ENCODE measurements around the gene BLOC1S1.

DNA sequence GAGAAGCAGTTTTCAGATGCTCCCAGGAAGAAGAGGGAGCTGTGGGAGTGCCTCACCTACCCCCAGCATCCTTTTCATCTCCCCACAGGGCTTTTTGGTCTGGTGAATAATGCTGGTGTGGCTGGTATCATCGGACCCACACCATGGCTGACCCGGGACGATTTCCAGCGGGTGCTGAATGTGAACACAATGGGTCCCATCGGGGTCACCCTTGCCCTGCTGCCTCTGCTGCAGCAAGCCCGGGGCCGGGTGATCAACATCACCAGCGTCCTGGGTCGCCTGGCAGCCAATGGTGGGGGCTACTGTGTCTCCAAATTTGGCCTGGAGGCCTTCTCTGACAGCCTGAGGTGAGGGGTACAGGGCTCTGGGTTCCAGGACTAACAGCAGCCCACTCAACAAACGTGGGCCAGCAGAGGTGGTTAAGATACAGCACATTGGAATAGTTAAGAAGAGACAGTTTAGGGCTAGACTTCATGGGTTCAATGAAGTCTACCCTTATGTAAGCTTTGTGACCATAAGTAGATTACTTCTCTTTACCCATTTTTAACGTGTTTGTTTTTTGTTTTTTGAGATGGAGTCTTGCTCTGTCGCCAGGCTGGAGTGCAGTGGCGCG, 5.9 kb downstream of the BLOC1S1 start:
- TF ChIP-seq, protein P1, sequence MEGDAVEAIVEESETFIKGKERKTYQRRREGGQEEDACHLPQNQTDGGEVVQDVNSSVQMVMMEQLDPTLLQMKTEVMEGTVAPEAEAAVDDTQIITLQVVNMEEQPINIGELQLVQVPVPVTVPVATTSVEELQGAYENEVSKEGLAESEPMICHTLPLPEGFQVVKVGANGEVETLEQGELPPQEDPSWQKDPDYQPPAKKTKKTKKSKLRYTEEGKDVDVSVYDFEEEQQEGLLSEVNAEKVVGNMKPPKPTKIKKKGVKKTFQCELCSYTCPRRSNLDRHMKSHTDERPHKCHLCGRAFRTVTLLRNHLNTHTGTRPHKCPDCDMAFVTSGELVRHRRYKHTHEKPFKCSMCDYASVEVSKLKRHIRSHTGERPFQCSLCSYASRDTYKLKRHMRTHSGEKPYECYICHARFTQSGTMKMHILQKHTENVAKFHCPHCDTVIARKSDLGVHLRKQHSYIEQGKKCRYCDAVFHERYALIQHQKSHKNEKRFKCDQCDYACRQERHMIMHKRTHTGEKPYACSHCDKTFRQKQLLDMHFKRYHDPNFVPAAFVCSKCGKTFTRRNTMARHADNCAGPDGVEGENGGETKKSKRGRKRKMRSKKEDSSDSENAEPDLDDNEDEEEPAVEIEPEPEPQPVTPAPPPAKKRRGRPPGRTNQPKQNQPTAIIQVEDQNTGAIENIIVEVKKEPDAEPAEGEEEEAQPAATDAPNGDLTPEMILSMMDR (conservative IDR thresholded peaks at IDR 0.05; ENCODE audit: low read length), result no peak
- TF ChIP-seq EZH2phosphoT487 (IDR thresholded peaks at IDR 0.05; ENCODE audit: borderline replicate concordance), result no peak
